Stimulated activated CD8-positive, alpha-beta memory T cell treated with anti-CD3 and anti-CD28 coated beads, Interleukin-2, amount 100 ng/mL, for 1 hour (primary cell): ENCODE results near the gene ALDH18A1.

Experiments
- DNase-seq, 2 donors: peaks; one replicate each; pipeline ENCODE4 v3.0.0-alpha.2; 2020; ENCODE audit warnings: low read depth in 2 of 2

Gene ALDH18A1

GRCh38 chr10:95558593-95559320 lies 97.8 kb downstream of the ALDH18A1 start:
- no peak for DNase-seq

DNA sequence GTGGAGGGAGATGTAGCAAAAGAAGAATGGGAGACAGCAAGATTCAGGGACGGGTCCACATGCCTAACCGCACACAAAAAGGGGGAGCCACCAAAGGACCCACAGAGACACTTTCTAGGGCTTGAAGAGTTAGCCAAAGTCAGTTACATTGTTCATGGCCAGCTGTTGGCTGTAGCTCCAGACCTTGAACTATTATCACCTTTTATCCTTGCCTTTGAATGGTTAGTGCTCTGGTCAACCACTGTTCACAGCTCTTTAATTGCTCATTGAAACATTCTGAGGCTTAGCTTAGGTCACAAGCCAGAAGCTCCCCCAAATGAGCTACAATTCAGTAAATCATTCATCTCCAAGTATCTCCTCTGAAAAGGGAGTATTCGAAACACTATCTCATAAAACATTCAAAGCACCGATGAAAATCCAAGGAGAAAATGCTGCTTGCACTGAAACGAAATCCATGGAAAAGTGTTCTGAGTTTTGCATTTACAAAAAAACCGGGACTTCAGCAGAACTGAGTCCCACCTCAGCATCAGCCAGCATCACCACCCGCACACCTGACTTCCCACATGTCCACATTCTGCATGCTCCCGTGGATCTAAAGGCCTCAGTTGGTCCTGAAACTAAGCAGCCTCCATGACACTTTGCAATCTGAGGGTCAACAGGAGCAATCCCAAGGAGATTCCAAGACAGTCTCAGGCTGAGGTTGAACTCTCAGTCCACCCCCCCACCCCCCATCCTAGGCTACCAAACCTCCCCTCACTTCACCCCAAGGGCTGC lies 99.3 kb downstream of the ALDH18A1 start:
- DNase-seq = no peak
